HFF-Myc (cell line): ENCODE data around the gene GALNT13.

Experiments used
- DNase-seq: peaks from one replicate; pipeline ENCODE4 v3.0.0-alpha.2; 2011; ENCODE audit warnings: low read depth; ENCODE audit errors: extremely low read depth
- H3K4me3 ChIP-seq: replicated peaks from 2 replicates; pipeline ENCODE4 v1.5.1; 2011; ENCODE audit warnings: low read depth, mild to moderate bottlenecking, control low read depth, low read length
- CTCF ChIP-seq: IDR thresholded peaks from 2 replicates; pipeline ENCODE4 v1.5.1; 2012; ENCODE audit warnings: mild to moderate bottlenecking, low read depth, low read length, control low read depth; ENCODE audit errors: missing control alignments

Gene GALNT13

GRCh38 chr2:154067124-154067523 is 195.4 kb downstream of the GALNT13 start:
- no peak for TF ChIP-seq CTCF
- no peak overlapping the region for H3K4me3 ChIP-seq
- DNase-seq: no peak

GRCh38 chr2:154078926-154079325 is 207.2 kb downstream of the GALNT13 start:
- no peak overlapping the region for H3K4me3 ChIP-seq
- no peak for TF ChIP-seq CTCF
- DNase-seq: no peak

GRCh38 chr2:154092571-154092970 is 220.8 kb downstream of the GALNT13 start:
- no peak overlapping the region for H3K4me3 ChIP-seq
- TF ChIP-seq CTCF: no peak
- no peak for DNase-seq

GRCh38 chr2:154093856-154094255 is 222.1 kb downstream of the GALNT13 start:
- no peak for TF ChIP-seq CTCF
- no peak overlapping the region for H3K4me3 ChIP-seq
- no peak for DNase-seq

- DNase-seq: no peak
- H3K4me3 ChIP-seq: no peak overlapping the region
- no peak for TF ChIP-seq CTCF
Measured at GRCh38 chr2:154097833-154098398, 226.2 kb downstream of the GALNT13 start.

GRCh38 chr2:154120706-154121105 is 249.0 kb downstream of the GALNT13 start:
- no peak for DNase-seq
- TF ChIP-seq CTCF: no peak
- no peak overlapping the region for H3K4me3 ChIP-seq

- DNase-seq: no peak
- TF ChIP-seq CTCF: no peak
- H3K4me3 ChIP-seq: no peak overlapping the region
Measured at GRCh38 chr2:154125891-154126290, 254.2 kb downstream of the GALNT13 start.
